Neuron (in vitro differentiated cells): Measurements from ENCODE around the gene ARHGAP45.
"Not testable (repeated sequence)": the region's sequence is repeated elsewhere in the genome, so short reads cannot be mapped to it uniquely, and the experiment has no call there.

Source experiments
- H2AFZ ChIP-seq: one replicate; pipeline ENCODE4 v1.6.1; 2013; ENCODE audit warnings: low read depth, mild to moderate bottlenecking, inconsistent platforms, low read length, moderate library complexity
- H3K27me3 ChIP-seq: one replicate; pipeline ENCODE4 v1.6.1; 2013; ENCODE audit warnings: low read length; ENCODE audit not compliant: insufficient read depth
- H3K36me3 ChIP-seq: one replicate; pipeline ENCODE4 v1.6.1; 2013; ENCODE audit warnings: low read length; ENCODE audit not compliant: insufficient read depth
- H3K4me1 ChIP-seq: one replicate; pipeline ENCODE4 v1.6.1; 2013; ENCODE audit warnings: low read length; ENCODE audit not compliant: insufficient read depth
- H3K4me3 ChIP-seq: 2 replicates; pipeline ENCODE4 v1.5.1; 2013; ENCODE audit warnings: mild to moderate bottlenecking, low read length, moderate library complexity
- H3K9me3 ChIP-seq: one replicate; pipeline ENCODE4 v1.6.1; 2013; ENCODE audit warnings: low read length

Gene ARHGAP45

DNA sequence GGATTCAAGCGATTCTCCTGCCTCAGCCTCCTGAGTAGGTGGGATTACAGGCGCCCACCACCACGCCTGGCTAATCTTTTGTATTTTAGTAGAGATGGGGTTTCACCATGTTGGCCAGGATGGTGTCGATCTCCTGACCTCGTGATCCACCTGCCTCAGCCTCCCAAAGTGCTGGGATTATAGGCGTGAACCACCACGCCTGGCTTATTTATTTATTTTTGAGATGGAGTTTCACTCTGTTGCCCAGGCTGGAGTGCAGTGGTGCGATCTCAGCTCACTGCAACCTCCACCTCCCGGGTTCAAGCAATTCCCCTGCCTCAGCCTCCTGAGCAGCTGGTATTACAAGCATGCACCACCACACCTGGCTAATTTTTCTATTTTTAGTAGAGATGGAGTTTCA, 47.8 kb downstream of the ARHGAP45 start:
- H3K36me3 ChIP-seq = peaks cover 33% of the 10 kb centered on the region
- H3K4me3 ChIP-seq, H3K27me3 ChIP-seq, H3K4me1 ChIP-seq, H2AFZ ChIP-seq, H3K9me3 ChIP-seq: not testable (repeated sequence)

DNA sequence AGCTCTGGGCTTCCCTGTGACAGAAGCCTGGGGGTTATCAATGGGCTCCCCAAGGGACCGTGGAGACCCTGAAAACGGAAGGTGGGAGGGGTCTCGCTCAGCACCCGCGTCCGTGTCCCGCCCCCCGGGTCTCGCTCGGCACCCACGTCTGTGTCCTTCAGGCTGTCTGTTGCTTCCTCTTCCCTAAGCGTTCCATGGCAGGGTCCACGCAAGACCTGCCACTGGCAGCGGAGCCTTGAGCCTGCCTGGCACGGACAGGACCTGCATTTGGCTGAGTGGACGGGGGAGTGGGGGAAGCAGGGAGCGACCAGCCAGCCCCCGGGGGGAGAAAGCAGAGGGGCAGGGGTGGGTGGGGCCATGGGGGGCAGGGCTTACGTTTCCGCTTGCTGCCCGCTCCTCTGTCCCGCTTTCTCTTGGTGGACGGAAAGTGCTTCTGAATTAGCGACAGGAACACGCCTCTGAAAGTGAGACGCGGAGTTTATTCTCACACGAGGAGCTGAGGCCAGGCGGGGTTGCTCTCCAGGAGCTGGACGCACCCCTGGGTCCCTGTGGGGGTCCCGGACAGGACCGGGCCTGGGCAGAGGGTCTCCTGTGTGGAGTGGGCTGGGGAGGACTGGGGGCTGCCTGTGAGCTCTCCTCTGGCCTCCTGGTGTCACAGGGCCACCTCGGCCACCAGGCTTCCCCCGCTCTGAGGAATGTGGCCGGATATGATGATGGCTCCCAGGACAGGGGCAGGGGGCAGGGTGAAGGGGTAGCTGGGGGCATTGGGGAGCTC, 48.9 kb downstream of the ARHGAP45 start:
- Histone ChIP-seq H3K36me3 (peaks cover 33% of the 10 kb centered on the region), H3K4me1 (peaks cover 3% of the 10 kb centered on the region), H3K4me3 (no peak overlapping the region), H2AFZ (no peak overlapping the region), H3K27me3 (no peaks in the 10 kb centered on the region), H3K9me3 (no peaks in the 10 kb centered on the region)

DNA sequence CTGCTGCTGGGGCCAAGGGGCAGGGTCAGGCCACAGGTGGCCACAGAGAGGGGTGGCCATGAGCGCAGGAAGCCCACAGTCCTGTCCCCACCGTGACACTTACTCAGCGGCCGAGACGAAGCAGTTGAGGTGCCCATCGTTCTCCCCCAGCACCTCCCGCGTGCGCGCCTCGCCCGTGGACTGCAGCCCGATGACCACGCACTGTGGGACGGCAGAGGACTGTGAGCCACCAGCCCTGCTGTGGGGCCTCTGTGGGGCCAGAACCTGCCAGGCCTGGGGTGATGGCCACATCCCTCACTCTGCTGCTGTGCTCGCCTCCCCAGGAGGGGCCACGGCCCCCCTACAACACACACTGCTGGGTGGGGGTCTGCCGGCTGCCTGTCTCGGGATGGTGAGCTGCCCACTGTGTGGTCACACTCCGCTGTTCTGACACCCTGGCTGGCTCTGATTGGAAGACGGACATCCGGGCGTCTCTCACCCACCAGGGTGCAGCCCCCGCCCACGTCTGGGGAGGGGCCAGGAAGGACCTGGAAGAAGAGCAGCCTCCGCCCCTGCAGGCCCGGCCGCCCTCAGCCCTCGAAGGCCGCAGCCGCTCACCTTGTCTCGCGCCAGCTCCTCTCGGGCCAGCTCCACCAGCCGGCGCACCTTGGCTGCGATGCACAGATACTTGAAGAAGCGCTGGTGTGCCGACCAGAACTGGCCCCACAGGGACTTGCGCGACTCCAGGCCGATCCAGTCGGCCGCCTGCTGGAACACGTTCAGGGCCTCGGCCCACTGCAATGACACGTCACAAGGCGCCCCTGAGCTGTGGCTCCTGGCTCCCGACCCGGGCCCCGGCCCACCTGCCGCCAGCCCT, 50.0 kb downstream of the ARHGAP45 start:
- H3K4me1 ChIP-seq = no peaks in the 10 kb centered on the region
- peaks cover 40% of the 10 kb centered on the region for H3K36me3 ChIP-seq
- H2AFZ ChIP-seq = no peak overlapping the region
- no peak overlapping the region for H3K4me3 ChIP-seq
- no peaks in the 10 kb centered on the region for H3K9me3 ChIP-seq
- H3K27me3 ChIP-seq = no peaks in the 10 kb centered on the region

DNA sequence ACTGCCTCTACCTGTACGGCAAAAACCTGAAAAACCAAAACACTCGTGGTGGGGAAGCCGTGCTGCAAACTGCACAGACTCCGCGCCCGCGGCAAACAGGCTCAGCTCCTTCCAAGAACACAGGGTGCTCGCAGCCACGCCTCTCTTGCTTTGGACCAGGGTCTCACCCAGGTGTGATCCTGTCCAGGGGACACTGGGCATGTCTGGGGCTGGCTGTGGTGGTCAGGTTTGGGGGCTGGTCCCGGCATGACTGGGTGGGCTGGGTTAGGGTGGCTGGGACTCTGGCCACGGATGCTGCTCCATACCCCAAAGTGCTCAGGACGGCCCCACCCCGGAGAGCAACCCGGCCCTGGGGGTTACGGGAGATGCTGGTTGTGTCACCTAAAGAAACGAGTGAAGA, 50.7 kb downstream of the ARHGAP45 start:
- H3K27me3 ChIP-seq = no peaks in the 10 kb centered on the region
- H3K36me3 ChIP-seq = peaks cover 42% of the 10 kb centered on the region
- H2AFZ ChIP-seq = no peak overlapping the region
- H3K4me3 ChIP-seq = no peak overlapping the region
- no peaks in the 10 kb centered on the region for H3K4me1 ChIP-seq
- H3K9me3 ChIP-seq = no peaks in the 10 kb centered on the region

DNA sequence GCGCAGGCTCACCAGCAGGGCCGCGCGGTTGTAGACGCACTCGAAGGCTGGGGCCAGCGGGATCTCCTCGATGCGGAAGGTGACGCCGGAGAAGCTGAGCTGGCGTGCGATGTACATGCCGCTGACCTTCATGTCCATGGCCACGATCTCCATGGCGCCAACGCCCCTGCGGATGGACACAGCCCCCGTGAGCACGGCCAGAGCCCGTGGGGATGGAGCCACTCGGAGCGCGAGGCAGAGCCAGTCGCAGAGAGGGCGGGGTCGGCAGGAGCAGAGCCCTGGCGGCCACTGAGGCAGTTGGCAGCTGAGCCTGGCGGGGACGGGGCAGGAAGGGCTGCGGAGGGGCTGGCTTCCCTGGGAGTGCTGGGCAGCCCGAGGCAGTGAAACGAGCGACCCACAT, 52.0 kb downstream of the ARHGAP45 start:
- peaks cover 49% of the 10 kb centered on the region for H3K36me3 ChIP-seq
- no peak overlapping the region for H2AFZ ChIP-seq
- no peak overlapping the region for H3K4me3 ChIP-seq
- no peaks in the 10 kb centered on the region for H3K9me3 ChIP-seq
- no peaks in the 10 kb centered on the region for H3K4me1 ChIP-seq
- H3K27me3 ChIP-seq = no peaks in the 10 kb centered on the region

DNA sequence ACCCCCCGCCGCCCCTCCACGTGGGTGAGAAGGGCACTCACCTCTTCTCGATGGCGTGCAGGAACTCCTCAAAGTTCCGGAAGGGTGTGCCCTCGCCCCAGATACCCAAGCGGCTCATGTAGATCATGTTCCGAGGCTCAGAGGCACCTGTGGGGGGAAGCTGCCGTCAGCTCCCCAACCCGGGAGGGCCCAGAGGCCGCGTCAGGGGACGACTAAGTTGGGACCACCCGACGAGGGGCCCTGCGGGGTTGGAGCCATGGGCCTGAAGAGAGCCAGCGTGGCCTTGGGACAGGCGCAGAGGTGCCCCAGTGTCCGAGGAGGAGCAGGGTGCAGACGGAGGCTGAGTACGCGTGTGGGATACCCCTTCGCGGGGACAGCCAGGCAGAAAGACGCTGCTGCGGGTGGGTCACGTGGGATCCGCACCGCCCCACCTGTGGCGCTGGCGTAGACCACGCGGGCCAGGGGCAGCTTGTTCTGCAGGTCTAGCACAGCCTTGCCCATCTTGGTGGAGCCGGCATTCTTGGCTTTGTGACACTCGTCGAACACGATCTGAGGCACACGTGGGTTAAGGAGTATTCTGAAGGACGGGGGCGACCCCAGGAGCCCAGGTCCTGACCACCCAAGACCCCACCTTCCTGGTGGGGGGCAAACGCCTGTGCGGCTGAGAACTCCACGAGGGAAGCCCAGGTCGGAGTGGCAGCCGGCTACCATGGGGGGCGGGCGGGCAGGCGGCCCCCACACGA, 52.7 kb downstream of the ARHGAP45 start:
- Histone ChIP-seq H3K4me1 (no peaks in the 10 kb centered on the region), H3K36me3 (peaks cover 47% of the 10 kb centered on the region)

DNA sequence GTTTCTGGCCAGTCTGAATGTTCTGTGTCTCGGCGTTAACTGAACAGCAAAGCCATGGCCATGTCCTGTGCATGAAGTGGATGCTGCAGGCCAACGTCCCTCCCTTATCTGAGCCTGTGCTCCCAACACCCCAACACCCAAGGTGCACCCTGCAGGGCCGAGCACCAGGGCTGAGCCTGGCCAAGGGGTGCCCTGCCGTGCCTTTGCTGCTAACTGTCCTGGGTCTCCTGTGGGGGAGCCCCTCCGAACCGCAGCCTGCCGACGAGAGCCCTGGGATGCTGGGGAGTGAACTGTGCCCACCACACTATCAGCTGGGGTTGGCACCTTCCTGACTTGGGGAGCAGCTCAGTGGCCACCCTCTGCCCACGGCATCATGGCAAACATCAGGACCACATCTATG, 54.4 kb downstream of the ARHGAP45 start:
- Histone ChIP-seq H3K27me3 (no peaks in the 10 kb centered on the region), H3K4me3 (no peak overlapping the region), H3K36me3 (peaks cover 47% of the 10 kb centered on the region), H3K9me3 (no peaks in the 10 kb centered on the region), H2AFZ (no peak overlapping the region), H3K4me1 (no peaks in the 10 kb centered on the region)

More for the DNA sequence above, 52.7 kb downstream of the ARHGAP45 start:
- Histone ChIP-seq H3K9me3 (no peaks in the 10 kb centered on the region), H3K4me3 (no peak overlapping the region), H2AFZ (no peak overlapping the region), H3K27me3 (no peaks in the 10 kb centered on the region)

DNA sequence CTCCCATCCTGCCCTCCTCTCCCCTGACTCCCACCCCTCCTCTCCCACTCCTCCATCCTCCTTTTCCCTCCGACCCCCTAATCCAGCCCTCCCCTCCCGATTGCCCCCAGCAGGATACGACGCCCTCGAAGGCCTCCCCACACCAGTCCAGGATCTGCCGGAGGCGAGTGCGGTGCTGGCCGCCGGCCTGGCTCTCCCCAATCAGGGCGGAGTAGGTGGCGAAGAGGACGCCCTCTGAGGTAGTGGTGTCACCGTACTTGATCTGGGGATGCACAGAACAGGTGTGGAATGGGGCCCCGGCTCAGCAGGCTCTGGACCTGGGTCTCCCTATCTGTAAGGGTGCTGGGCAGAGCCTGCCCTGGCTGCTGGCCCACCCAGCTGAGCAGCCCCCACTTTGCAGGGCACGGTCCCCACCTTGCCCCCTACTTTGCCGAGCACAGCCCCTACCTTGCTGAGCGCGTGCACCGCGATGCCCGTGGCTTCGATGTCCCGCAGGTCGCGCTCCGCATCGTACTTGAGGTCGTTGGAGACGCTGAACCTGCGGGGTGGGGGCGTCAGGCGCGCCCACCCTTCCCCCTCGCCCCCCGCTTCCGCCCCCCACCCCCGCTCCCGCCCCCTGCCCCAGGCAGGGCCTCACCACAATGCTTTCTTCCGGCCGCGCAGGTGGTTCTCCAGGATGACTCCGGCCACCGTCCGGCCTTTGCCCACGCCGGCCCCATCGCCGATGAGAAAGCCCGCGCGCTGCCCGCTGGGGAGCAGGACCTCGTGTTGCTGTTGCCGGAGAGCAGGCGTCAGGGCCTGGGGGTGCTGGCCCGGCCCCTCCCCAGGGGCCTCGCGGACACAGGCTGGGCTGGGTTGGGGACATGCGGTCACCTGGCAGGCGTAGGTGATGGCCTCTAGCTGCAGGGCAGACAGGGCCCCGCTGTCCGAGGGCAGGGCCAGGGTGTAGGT, 55.3 kb downstream of the ARHGAP45 start:
- H3K36me3 ChIP-seq = peaks cover 38% of the 10 kb centered on the region
- no peaks in the 10 kb centered on the region for H3K27me3 ChIP-seq
- no peaks in the 10 kb centered on the region for H3K9me3 ChIP-seq
- H2AFZ ChIP-seq = no peak overlapping the region
- H3K4me3 ChIP-seq = no peak overlapping the region
- H3K4me1 ChIP-seq = no peaks in the 10 kb centered on the region

DNA sequence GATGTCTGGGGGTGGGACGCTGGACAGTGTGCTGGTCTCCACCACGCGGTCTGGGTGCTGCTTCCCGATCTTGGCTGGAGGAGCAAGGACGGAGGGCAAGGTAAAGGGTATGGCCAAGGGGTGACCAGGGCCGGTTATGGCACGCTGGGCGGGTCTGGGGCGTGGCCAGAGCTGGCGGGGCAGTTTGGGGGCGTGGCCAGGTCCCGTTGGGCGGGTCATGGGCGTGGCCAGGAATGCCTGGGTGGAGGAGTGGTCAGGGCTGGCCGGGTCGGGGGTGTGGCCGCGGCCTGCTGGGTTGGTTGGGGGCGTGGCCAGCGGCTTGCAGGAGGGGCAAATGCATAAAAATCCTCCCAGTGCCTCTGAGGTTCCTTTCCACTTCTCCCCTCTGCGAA, 56.0 kb downstream of the ARHGAP45 start:
- Histone ChIP-seq H3K9me3 (no peaks in the 10 kb centered on the region), H3K27me3 (no peaks in the 10 kb centered on the region), H3K4me3 (no peak overlapping the region), H3K36me3 (peaks cover 38% of the 10 kb centered on the region), H2AFZ (no peak overlapping the region), H3K4me1 (no peaks in the 10 kb centered on the region)

DNA sequence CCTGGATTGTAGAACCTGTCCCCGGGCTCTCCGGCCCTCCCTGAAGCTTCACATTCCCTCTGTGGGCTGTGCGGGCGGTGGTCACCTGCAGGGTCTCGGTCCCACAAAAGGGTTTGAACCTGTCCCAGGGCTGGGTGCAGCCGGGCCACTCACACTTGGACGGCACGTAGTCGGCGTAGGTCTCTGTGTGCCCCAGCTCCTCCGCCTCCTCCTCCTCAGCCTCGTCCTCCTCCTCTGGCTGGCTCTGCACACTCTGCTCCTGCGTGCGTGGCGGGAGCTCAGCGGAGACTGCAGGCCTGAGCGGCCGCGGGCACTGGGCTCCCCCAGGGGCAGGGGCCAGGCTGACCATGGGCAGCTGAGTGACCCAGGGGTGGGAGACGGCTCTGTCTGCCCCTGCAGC, 56.4 kb downstream of the ARHGAP45 start:
- Histone ChIP-seq H3K4me1 (no peaks in the 10 kb centered on the region), H2AFZ (no peak overlapping the region), H3K36me3 (peaks cover 36% of the 10 kb centered on the region), H3K9me3 (no peaks in the 10 kb centered on the region), H3K4me3 (no peak overlapping the region), H3K27me3 (no peaks in the 10 kb centered on the region)

DNA sequence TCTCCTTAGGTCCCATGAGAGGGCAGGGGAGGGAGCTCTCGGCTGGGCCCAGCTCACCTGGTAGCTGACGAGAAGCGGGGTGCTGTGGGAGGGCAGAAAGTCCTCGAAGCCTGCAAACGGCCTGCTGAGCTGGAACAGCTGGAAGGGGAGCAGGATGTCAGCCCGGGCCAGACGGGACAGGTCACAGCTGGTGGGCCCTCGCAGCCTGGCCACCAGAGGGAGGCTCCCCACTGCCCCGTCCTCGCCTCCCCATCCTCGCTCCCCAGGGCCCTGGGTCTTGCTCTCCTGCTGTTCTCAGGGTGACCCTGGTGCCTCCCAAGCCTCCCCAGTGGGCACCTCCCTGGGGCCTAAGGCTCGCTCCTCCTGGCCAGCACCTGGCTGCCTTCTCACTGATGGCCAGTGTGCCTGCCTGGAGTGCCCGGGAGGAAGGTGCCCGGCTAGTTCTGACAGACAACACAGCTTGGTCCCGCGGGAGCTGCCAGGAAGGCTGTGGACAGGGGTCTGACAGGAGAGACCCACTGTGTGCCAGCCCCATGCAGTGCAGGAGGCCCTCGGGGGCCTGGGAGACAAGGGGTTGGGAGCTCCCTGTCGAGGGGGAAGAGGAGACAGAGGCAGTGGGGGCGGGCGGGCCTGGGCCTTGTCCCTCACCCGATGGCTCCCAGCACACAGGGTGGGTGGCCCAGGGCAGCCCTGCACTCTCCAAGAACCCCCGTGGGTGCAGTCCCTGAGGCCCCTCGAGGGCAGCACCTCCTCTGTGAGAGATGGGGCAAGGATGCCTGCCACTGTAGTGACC, 57.1 kb downstream of the ARHGAP45 start:
- Histone ChIP-seq H3K36me3 (peaks cover 34% of the 10 kb centered on the region), H3K4me1 (no peaks in the 10 kb centered on the region), H2AFZ (no peak overlapping the region), H3K27me3 (no peaks in the 10 kb centered on the region), H3K9me3 (no peaks in the 10 kb centered on the region), H3K4me3 (no peak overlapping the region)
